GM18867 (cell line): ENCODE results near the gene TACR1.
"Not testable (repeated sequence)": the region's sequence is repeated elsewhere in the genome, so short reads cannot be mapped to it uniquely, and the experiment has no call there.

Experiments used
- ATAC-seq: cut with Tn5 transposase; IDR thresholded peaks from one replicate; pipeline ENCODE4 v1.9.1; 2021; ENCODE audit warnings: mild to moderate bottlenecking, moderate library complexity; ENCODE audit not compliant: unreplicated experiment

The TACR1 gene

DNA sequence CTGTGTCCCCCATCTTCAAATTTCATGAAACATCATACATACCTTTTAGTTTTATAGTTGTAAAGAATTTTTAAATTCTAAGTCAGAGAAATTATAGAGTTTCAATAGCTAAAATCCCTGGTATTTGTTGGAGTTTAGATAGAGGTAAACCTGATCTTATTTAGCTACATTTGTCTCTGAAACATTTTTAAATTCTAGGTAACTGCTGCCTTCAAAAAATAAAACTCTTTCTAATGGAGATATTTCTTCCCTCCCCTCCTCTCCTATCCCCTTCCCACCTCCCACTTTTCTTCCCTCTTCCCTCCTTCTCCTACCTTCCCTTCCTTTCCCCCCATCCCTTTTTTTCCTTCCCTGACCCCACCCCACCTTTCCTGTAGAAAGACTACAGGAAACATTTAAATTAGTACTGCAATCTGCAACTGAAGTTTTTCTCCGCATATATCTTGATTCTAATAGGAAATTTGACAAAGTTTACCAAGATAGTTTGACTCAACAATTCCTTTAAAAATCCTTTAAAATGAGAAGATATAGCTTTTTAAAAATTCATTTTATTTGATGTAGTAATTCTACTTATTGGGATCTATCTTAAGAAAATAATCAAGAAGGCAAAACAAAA lies 4.1 kb downstream of the TACR1 start:
- ATAC-seq, result no peak

GRCh38 chr2:75194184-75194868 lies 5.0 kb downstream of the TACR1 start:
- ATAC-seq, result no peak

DNA sequence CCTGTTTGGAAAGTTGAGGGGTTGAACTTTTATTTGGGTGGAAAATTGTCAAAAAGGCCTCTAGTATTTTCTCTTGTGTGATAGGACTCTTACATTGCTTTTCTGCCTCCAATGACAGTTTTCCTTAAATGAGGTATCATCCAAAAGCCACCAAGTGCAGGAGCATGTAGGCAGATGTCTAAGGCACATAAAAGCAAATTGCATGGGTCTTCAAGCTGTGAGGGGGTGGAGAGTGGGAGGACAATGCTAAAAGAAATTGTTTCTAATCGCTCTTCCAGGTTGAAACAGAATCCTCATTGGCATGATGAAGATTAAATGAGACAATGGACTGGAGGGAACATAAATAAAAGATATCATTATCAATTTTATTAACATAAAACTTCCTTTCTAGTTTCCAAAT lies 6.8 kb downstream of the TACR1 start:
- no peak for ATAC-seq

GRCh38 chr2:75190271-75190990 lies 8.9 kb downstream of the TACR1 start:
- no peak for ATAC-seq

- no peak for ATAC-seq
Observed at GRCh38 chr2:75186821-75187220, 12.5 kb downstream of the TACR1 start.

- no peak for ATAC-seq
Observed at GRCh38 chr2:75182606-75183005, 16.7 kb downstream of the TACR1 start.

GRCh38 chr2:75180476-75180875 lies 18.8 kb downstream of the TACR1 start:
- no peak for ATAC-seq

DNA sequence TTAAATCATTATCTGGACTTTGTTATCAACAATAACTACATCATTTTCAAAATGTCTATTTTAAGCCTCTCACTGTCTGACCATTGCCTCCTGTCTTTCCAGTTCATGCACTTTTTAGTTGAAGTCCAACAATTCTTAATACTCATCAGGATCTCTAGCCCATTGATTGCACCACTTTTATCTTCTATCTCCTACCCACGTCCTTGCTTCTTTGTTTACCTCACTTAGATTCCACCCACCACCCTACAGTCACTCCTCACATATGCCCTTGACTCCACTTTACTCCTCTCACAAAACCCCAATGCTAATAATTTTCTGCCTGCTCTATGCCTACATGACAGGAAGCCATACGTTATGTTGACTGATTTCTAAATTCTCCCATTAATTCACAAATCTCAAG lies 21.9 kb downstream of the TACR1 start:
- ATAC-seq, result no peak

DNA sequence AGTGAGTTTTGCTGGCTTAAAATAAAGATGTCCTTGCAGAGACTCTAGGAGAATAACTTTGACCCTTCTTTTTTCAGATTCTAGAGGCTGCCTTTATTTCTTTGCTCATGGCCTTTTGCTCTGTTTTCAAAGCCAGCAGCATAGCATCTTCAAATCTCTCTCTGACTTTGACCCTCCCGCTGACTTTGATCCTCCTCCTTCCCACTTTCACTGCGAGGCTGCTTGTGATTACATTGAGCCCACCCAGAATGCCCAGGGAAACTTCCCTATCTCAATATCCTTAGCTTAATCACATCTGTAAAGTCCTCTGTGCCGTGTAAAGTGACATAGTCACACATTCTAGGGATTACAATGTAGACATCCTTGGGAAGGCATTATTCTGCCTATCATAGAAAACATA lies 23.9 kb downstream of the TACR1 start:
- no peak for ATAC-seq

- no peak for ATAC-seq
Observed at GRCh38 chr2:75174981-75175380, 24.3 kb downstream of the TACR1 start.

GRCh38 chr2:75174519-75174918 lies 24.8 kb downstream of the TACR1 start:
- no peak for ATAC-seq

DNA sequence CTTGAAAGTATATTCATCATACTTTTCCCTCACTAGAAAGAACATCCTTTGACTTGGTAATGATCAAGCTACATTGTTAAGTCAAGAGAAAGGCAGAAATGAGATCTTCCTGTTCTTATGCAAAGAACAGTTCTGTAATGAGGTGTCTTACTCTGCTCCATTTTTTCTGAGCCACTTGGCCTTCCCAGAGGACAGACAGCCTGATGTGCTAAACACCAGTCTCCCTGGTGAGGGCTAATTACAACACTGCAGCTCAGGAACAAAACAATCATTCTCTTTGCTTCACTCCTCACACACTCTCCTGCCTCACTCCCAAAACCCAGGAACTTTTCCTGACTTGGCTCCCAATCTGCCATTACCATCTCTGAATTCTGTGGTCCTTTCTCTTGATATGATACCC lies 25.6 kb downstream of the TACR1 start:
- ATAC-seq, result no peak

DNA sequence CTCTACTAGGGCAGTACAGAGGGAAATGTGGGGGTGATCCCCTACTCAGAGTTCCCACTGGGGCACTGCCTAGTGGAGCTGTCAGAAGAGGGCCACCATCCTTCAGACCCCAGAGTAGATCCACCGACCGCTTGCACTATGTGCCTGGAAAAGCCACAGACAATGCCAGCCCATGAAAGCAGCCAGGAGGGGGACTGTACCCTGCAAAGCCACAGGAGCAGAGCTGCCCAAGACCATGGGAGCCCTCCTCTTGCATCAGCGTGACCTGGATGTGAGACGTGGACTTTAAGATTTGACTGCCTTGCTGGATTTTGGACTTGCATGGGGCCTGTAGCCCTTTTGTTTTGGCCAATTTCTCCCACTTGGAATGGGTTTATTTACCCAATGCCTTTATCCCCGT lies 27.9 kb downstream of the TACR1 start:
- ATAC-seq, result not testable (repeated sequence)

- no peak for ATAC-seq
Observed at GRCh38 chr2:75170889-75171288, 28.4 kb downstream of the TACR1 start.

- no peak for ATAC-seq
Observed at GRCh38 chr2:75168186-75168585, 31.1 kb downstream of the TACR1 start.

- ATAC-seq, result no peak
Observed at GRCh38 chr2:75166491-75166890, 32.8 kb downstream of the TACR1 start.

DNA sequence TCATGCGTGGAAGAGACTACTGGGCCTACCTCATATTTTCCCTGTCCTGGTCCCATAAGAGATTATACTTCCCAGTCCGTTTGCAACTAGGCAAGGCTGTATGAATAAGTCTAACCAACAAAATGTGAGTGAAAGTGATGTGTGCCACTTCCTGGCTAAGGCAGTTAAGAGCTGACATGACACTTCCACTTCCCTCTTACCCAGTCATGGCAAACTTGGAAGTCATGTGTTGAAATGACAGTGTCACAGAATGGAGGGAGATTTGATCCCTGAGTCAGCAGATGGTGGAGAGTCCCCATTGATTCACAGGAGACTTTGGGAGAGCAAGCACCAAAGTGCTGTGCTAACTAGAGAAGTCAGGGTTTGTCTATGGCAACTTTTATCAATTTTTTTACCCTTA lies 36.4 kb downstream of the TACR1 start:
- ATAC-seq, result no peak

DNA sequence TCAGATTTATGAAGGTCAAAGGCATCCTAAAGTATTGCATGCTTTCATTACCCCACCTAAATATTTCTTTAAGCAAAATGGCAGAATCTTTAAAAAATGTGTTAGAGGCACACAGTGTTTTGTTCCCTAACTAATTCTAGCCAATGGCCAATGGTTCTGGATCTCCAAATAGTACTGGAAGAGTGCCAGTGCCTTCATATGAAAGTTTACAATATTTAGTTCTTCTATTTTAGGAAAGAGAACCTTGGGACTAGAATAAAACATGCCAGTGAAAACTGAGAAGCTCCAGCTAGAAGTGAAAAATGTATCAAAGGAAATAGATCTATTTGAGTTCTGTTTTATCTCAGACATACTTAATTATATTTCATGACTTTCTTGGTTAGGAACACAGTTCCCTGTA lies 37.1 kb downstream of the TACR1 start:
- ATAC-seq, result no peak

- no peak for ATAC-seq
Observed at GRCh38 chr2:75157435-75157834, 41.9 kb downstream of the TACR1 start.

- ATAC-seq, result no peak
Observed at GRCh38 chr2:75155115-75155514, 44.2 kb downstream of the TACR1 start.

- ATAC-seq, result no peak
Observed at GRCh38 chr2:75153221-75153620, 46.1 kb downstream of the TACR1 start.

GRCh38 chr2:75152243-75152642 lies 47.1 kb downstream of the TACR1 start:
- not testable (repeated sequence) for ATAC-seq
